ENCODE measurements around the gene ENPP7. TPM values are rescaled to one million over a fixed set of nuclear protein-coding genes. Genes with fewer than 3 reads are reported as not detected.

The ENPP7 gene, protein sequence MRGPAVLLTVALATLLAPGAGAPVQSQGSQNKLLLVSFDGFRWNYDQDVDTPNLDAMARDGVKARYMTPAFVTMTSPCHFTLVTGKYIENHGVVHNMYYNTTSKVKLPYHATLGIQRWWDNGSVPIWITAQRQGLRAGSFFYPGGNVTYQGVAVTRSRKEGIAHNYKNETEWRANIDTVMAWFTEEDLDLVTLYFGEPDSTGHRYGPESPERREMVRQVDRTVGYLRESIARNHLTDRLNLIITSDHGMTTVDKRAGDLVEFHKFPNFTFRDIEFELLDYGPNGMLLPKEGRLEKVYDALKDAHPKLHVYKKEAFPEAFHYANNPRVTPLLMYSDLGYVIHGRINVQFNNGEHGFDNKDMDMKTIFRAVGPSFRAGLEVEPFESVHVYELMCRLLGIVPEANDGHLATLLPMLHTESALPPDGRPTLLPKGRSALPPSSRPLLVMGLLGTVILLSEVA
- total RNA-seq (2014; rRNA removed; shearing (Covaris generic)) = not detected in 2 replicates

DNA sequence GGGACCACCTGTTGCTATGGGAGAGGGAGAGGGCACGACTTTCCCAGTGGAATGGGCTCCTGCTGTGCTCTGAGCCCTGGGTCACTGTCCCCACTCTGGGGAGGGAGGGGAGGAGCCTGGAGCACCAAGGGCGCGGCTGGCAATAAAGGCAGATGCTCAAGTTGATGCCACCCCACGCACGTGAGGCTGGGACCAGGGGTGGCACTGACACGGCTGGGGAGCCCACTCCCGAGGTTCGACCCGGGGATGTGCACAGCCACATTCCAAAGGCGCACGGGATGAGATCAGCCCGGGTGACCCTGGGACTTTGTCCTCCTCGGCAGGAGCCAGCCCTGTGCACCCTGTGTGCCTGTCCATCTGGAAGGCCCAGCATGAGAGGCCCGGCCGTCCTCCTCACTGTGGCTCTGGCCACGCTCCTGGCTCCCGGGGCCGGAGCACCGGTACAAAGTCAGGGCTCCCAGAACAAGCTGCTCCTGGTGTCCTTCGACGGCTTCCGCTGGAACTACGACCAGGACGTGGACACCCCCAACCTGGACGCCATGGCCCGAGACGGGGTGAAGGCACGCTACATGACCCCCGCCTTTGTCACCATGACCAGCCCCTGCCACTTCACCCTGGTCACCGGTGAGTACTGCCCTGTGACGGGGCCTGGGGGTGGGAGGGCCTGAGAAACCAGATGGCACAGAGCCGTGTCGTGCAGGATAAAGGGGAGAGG lies at the start of gene ENPP7:
Gene ENPP7 (plus strand): TSS at position 175 of the 715 bp plus-strand sequence. CDS start 197 bp downstream, at position 372.
- DNase-seq (ENCODE audit: low spot score) = no peak

DNA sequence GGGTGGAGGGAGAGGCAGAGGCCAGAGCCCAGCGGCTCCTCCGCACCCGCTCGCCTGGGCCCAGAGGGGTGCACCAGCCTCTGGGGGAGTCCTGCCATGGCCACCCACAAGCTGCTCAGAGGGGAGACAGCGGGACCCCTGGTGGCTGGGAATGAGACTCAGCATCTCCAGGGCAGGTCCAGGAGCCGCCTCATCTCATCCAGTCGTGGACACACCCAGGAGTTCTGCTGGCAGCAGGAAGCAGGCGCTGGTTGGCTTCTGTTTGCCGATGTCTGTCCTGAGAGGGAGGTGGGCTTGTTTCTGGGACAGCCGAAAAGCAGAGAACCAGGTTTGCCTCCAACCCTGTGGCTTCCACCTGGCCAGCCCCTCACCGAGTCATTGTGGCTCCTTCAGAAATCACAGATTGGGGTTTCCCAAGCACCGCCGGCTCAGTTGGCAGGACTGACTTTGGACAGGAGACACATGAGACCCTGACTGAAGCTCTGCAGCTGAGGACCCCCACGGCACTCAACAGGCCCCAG lies 49.6 kb upstream of the ENPP7 start:
- in situ Hi-C loops (cut with HindIII; ENCODE audit: low sequenced_read_pairs) = no loop called here
- no peak for DNase-seq (ENCODE audit: low spot score)

More for the DNA sequence above, at the start of gene ENPP7:
- in situ Hi-C loops (cut with HindIII; ENCODE audit: low sequenced_read_pairs) = no loop called here

DNA sequence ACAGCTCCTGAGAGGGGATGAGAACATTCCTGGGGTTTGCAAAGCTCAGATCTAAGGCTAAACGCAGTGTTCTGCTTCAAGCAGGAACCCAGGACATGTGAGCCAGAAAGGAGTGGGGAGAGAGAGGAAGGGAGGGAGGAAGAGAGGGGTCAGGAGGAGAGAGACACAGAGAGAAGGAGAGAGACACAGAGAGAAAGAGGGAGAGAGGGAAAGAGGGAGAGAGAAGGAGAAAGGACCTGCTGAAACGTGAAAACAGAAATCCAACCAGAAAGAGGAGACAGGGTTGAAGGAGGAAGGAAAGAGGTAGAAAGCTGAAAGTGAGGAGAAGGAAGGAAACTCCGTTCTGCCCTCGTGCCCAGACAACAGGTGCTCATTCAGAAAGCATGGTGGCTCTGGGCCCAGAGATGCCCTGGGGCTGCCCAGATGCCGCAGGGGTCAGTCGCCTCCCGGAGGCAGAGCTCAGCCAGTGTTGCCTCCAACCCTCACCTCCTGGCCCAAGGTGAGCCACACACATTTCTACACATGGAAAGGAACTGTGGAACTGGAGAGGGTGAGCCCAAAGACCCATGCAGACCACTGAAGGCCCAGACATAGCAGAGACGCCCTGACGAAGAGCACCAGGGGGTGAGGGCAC lies 49.0 kb upstream of the ENPP7 start:
- DNase-seq (ENCODE audit: low spot score) = no peak
- in situ Hi-C loops (cut with HindIII; ENCODE audit: low sequenced_read_pairs) = no loop called here

DNA sequence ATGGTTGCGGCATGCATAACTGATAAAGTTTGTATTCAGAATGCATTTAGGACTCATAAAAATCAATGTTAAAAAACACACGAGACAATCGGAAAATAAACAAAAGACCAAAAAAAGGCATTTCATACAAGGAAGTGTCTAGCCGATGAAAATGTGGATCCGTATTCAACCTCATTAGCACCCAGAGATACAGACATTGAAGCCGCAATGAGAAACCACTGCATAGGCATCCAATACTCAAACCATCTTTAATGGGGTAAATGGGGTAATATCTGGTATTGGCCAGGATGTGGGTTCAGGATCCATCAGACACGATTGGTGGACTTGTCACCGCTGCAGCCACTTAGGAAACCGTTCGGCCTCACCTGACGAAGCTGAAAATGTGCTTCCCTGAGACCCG lies 47.4 kb upstream of the ENPP7 start:
- no peak for DNase-seq (ENCODE audit: low spot score)
- in situ Hi-C loops (cut with HindIII; ENCODE audit: low sequenced_read_pairs) = no loop called here

DNA sequence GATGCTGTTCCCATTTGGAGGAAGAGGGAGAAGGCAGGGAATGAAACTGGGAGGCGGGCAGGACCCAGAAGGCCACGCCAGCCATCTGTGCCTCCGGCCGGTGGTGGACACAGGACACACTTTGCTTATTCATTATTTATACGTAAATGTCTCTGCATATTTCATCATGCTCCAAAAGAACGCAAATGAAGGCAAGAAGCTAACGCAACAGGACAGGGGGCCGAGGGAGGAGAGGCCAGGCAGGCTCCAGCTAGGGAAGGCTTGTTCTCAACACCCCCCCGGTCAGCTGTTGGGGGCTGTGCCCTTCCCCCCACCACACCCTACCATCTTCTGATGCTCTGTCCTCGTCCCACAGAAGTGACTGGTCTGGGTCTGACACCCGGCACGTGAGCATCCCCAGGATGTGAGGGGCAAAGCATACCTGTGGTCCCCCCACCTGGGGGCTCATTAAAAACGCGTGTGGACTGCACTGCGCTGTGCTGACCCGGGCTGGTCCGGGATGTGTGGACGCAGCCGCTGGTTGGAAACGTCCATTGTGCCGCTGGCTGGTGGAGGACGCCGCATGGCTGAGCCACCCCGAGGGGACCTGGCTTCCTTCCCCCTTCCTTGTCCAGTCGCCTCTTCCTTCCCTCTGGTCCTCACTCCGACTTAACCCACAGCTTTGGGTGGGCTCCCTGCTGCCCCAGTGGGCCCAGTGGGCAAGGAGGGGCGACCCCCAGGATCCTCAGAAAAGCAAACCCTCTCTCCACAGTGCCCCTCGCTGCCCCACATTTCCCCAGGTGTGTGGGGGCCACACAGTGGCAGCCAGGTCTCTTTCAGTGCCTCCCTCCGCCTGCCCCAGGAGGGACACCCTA lies 46.4 kb upstream of the ENPP7 start:
- no peak for DNase-seq (ENCODE audit: low spot score)
- in situ Hi-C loops (cut with HindIII; ENCODE audit: low sequenced_read_pairs) = no loop called here

DNA sequence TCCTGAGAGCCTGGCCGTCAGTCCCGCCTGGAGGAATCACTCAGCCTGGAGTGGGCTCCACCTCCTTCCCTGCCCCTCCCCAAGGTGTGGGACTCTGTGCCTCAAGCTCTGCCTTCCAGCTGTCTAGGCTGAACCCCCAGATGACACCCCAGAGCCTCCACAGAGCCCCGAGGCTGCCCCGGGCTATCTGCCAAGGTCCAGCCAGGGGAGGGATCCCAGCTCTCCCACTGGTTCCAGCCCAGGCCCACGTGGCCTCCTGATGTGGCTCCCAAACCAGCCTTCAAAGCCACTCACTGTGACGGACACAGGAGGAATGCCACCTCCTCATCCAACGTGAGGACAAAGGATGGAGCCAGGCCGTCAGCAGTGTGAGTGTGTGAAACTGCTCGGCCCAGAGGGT lies 45.6 kb upstream of the ENPP7 start:
- in situ Hi-C loops (cut with HindIII; ENCODE audit: low sequenced_read_pairs) = no loop called here

DNA sequence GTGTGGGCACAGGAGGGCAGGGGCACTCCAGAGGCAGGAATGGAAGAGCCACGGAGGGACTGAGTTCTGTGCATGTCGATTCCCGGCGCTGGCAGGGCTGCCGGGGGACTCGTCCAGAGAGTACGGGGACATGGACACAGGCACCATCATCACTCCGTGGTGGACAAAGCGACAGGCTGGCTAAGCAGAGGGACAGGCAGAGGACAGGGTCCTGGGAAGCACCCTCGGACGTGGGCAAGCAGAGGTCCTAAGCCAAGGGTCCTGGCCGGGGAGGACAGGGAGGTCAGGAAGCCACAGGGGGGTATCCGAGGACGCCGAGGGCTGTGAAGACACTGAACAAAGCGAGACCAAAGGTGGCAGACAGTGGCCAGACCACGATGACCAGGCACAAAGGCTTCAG lies 44.3 kb upstream of the ENPP7 start:
- no peak for DNase-seq (ENCODE audit: low spot score)
- in situ Hi-C loops (cut with HindIII; ENCODE audit: low sequenced_read_pairs) = no loop called here

More for the DNA sequence above, 45.6 kb upstream of the ENPP7 start:
- no peak for DNase-seq (ENCODE audit: low spot score)

DNA sequence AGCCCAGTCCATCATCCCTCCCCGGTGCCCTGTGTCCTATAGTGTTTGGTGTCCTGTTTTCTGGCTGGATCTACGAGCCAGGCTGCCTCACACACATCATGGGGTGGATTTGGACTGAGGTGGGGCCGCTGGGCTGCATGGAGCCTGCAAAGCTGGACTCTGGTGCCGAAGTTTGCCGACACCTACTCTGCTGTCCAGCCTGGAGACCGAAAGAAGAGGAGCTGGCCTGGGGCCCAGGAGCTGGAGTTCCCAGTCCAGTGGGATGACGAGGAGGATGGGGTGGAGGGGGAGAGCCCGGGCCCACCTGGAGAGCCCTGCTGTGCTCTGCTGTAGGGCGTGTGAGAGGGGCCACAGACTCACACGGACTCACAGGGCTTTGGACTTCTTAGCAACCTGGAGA lies 40.3 kb upstream of the ENPP7 start:
- no peak for DNase-seq (ENCODE audit: low spot score)
- in situ Hi-C loops (cut with HindIII; ENCODE audit: low sequenced_read_pairs) = no loop called here

DNA sequence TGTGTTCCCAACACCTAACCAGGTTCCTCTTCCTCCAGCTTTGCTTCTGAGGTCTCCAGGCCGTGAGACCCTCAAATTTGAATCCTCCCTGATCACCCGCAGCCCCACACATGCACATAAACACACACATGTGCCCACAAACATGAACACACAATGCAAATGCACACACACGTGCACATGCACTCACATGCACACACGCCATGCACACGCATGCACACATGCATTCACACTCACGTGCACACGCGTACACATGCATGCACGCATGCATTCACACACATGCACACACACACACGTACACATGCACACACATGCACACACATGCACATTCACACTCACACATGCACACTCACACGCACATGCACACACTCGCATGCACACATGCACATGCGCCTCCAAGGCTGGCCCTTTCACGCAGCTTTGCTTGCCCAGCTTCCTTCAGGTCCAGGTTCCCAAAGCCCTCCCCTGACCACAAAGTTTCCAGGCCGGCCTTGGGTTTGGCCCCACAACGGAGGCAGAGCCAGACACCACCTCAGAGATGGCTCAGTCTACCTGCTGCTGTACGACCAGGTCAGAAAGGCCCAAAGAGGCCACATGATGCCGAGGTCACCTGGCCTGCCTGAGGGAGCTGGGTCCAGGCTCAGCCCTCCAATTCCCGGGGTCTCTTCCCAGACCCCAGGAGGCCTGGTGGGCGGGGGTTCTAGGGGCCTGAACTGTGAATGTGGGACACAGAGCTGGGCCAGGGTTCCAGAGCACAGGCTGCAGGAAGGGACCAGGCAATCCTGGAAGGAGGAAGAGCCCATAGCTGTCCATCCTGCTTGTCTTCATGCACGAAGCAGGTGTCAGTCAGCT lies 39.5 kb upstream of the ENPP7 start:
- no peak for DNase-seq (ENCODE audit: low spot score)
- in situ Hi-C loops (cut with HindIII; ENCODE audit: low sequenced_read_pairs) = no loop called here

DNA sequence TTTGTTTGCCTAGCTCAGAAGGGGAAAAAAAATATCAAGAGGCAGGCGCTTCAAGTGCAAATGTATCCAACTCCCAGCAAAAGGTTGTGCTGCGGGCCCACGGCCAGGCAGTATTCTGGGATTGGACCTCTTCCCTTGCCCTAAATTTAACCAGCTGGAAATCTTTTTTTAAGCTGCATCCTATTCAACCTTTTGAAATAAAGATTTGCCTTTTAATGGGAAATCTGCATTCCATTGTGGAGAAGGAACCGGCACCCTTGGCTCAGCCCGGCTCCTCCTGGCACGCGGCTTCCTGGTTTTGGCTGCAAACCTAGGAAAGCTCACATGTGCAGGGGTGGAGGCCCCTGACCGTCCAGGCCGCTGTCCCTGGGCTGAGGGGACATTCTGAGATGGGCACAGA lies 38.8 kb upstream of the ENPP7 start:
- peak; percentile 82 for DNase-seq (ENCODE audit: low spot score)

DNA sequence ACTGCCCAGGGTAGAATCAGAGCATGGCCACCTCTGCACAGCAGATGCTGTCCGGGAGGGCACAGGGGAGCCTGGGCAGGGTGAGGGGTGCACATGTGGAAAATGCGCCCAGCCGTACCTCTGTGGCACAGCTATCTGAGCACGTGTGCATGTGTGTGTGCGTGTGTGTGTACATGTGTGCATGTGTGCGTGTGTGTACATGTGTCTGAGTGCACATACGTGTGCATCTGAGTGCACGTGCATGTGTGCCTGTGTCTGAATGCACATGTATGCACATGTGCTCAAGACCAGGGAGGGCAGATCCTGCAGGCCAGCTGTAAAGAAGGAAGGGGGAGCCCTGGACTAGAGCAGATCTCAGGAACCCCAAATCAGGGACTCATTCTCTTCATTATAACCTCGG lies 37.3 kb upstream of the ENPP7 start:
- no peak for DNase-seq (ENCODE audit: low spot score)
- in situ Hi-C loops (cut with HindIII; ENCODE audit: low sequenced_read_pairs) = no loop called here

More for the DNA sequence above, 38.8 kb upstream of the ENPP7 start:
- in situ Hi-C loops (cut with HindIII; ENCODE audit: low sequenced_read_pairs) = no loop called here

DNA sequence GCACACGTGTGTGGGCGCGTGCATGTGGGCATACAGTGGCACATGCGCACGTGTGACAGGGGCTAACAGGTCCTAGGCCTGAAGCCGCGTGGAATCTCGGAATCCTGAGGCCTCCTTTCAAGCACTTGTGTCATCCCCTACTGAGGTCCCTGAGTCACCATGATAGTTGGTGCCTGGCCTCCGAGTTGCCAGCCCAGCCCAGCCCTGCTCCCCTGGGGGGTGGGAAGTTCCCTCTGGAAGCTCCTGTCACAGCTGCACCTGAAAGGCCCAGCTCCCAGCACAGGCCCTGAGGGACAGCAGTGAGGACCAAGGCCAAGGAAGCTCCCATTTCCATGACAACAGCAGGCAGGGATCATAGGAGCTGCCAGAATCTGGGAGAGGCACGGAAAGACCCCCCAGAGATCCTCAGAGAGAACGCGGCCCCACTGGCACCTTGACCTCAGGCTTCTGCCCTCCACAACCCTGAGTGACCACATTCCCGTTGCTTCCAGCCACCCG lies 35.4 kb upstream of the ENPP7 start:
- in situ Hi-C loops (cut with HindIII; ENCODE audit: low sequenced_read_pairs) = no loop called here
- no peak for DNase-seq (ENCODE audit: low spot score)

DNA sequence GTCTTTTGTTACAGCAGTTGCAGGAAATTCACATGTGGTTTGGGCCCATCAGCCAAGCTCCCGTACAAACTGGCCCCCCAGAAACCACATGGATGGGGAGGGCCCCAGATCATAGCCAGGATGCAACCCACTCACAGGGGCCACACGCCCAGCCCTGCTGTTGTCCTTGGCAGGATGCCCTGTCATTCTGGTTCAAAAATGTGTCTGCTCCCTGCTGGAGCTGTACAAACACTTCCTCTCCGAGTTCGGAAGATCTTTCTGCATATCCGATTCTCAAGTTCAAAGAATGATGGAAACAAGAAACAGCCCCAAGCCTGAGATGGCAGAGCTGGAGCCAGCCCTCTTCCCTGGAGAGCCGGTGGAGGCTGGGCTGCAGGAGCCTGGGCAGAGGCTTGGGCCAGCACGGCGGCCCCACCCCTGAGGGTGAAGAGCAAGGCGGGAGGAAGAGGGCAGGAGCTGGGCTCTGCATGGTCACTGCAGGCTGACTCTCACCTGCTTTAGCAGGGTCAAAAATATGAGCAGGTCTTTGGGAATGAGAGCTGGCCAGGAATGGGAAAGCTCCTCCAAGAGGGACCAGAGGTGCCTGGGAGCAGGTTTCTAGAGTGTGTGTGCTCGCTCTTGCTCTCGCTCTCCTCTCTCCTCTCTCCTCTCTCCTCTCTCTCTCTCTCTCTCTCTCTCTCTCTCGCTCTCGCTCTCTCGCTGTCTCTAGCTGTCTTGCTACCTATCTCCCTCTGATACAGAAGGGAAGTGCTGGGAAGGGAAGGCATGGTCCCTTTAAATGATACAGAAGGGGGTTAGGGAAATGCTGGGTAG lies 34.7 kb upstream of the ENPP7 start:
- peak; percentile 60 for DNase-seq (ENCODE audit: low spot score)
- in situ Hi-C loops (cut with HindIII; ENCODE audit: low sequenced_read_pairs) = no loop called here

DNA sequence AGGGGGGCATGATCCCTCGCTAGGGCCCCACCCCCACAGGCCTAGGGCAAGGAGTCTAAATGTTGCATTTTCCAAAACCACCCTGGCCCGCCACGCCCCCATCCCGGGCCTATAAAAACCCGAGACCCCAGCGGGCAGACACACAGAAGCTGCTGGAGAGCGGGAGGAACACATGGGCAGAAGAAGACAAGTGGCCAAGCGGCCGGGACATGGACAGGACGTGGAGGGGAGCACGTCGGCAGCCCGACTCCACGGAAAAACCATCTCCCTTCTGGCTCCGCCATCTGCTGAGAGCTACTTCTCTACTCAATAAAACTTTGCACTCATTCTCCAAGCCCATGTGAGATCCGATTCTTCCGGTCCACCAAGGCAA lies 34.1 kb upstream of the ENPP7 start:
- in situ Hi-C loops (cut with HindIII; ENCODE audit: low sequenced_read_pairs) = no loop called here
- DNase-seq (ENCODE audit: low spot score) = no peak

DNA sequence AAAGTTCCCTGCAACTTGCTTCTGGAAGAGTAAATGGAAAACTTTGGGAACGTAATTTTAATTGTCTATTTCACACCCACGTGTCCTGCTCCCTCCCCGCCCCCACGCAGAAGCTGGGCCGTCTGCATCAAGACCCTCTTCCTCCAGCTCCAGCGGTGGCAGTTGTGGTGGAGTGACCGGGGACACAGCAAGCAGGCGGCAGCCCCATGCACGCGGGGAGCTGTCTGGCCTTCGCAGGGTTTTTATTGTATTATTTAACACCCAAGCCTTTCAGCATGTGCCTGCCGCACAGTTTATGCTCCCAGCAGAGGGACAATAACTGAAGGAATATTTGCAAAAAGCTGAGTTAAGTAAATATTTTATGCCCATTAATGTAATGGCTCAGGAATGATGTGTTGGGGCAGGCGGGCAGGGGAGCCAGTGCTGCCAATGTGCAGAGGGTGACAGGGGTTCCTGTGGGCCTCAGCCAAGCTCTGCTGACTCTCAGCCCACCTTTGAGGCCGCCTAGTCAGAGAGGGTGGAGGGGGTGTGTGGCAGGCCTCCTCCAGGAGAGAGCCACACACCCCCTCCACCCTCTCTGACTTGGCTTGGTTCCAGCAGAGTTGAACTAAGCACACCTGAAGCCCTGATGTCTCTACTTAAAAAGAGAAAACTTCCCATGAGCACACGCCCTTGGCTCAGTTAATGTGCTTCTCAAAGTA lies 32.4 kb upstream of the ENPP7 start:
- in situ Hi-C loops (cut with HindIII; ENCODE audit: low sequenced_read_pairs) = no loop called here
- DNase-seq (ENCODE audit: low spot score) = no peak

DNA sequence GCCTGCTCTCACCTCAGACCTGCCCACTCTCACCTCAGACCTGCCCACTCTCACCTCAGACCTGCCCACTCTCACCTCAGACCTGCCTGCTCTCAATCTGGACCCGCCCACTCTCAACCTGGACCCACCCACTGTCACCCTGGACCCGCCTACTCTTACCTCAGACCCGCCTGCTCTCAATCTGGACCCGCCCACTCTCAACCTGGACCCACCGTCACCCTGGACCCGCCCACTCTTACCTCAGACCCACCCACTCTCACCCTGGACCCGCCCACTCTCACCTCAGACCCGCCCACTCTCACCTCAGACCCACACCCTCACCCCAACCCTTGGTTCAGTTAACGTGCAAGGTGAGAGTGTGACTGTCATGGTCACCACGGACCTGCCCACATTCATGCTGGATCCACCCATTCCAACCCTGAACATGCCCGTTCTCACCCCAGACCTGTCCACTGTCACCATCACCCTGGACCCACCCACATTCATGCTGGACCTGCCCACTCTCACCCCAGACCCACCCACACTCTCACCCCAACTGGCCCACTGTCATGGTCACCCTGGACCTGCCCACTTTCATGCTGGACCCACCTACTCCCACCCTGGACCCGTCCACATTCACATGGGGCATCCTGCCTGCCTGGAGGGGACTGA lies 31.2 kb upstream of the ENPP7 start:
- in situ Hi-C loops (cut with HindIII; ENCODE audit: low sequenced_read_pairs) = no loop called here
- no peak for DNase-seq (ENCODE audit: low spot score)

Measured in G401 (cell line).